ENCODE measurements around the gene CEP76.

The CEP76 gene

DNA sequence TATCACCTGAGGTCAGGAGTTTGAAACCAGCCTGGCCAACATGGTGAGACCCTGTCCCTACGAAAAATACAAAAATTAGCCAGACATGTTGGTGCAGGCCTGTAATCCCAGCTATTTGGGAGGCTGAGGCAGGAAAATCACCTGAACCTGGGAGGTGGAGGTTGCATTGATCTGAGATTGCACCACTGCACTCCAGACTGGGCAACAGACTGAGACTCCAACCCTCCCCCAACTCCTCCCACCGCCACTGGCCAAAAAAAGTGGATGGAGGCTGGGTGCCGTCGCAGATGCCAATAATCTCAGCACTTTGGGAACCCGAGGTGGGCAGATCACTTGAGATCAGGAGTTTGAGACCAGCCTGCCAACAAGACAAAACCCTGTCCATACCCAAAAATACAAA, 34.5 kb downstream of the CEP76 start:
- H3K4me3 ChIP-seq (ENCODE audit: low read length in 2 of 2), result no peak overlapping the region
- no peaks in the 10 kb centered on the region for H3K36me3 ChIP-seq (ENCODE audit: control insufficient read depth in 2 of 2, insufficient read depth in 2 of 2, low read length in 2 of 2)
- H3K9me3 ChIP-seq (ENCODE audit: control insufficient read depth in 2 of 2, low read length in 2 of 2), result no peaks in the 10 kb centered on the region

DNA sequence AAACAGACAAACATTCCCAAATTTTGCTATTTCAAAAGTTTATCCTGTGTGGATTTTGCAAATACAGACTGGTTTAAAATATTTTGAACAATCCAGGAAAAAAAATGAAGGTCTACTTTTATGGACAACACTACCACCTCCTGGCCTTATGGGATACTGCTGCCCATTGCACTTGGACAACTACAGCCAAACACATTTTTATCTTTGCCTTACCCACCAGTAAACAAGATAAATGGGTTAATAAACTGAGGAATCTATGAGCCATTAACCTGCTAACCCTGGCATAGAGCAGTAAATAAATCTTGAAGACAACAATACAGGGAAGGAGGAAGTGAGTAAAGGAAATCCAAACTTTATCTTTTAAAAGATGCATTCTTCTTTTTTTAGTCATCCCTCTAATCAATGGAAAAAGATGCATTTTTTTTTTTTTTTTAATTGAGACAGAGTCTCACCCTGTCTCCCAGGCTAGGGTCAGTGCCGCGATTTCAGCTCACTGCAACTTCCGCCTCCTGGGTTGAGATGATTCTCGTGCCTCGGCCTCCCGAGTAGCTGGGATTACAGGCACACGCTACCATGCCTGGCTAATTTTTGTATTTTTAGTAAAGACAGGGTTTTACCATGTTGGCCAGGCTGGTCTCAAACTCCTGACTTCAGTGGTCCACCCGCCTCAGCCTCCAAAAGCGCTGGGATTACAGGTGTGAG, 42.5 kb downstream of the CEP76 start:
- Histone ChIP-seq H3K27me3 (ENCODE audit: control insufficient read depth in 2 of 2, insufficient read depth in 2 of 2, low read length in 2 of 2) (peaks cover 7 to 10% of the 10 kb centered on the region in 2 donors), H3K36me3 (ENCODE audit: control insufficient read depth in 2 of 2, insufficient read depth in 2 of 2, low read length in 2 of 2) (no peaks in the 10 kb centered on the region), H3K9me3 (ENCODE audit: control insufficient read depth in 2 of 2, low read length in 2 of 2) (no peaks in the 10 kb centered on the region), H3K9ac (ENCODE audit: low read depth in 1 of 2, low read length in 2 of 2) (no peak overlapping the region), H3K27ac (ENCODE audit: low read depth in 2 of 2, low read length in 2 of 2) (no peak overlapping the region), H3K4me3 (ENCODE audit: low read length in 2 of 2) (no peak overlapping the region), H3K4me1 (ENCODE audit: control insufficient read depth in 2 of 2, insufficient read depth in 2 of 2, low read length in 2 of 2) (peaks cover 7 to 11% of the 10 kb centered on the region in 2 donors)

More for the DNA sequence above, 34.5 kb downstream of the CEP76 start:
- Histone ChIP-seq H3K27me3 (ENCODE audit: control insufficient read depth in 2 of 2, insufficient read depth in 2 of 2, low read length in 2 of 2) (no peaks in the 10 kb centered on the region), H3K27ac (ENCODE audit: low read depth in 2 of 2, low read length in 2 of 2) (no peak overlapping the region), H3K4me1 (ENCODE audit: control insufficient read depth in 2 of 2, insufficient read depth in 2 of 2, low read length in 2 of 2) (no peaks in the 10 kb centered on the region), H3K9ac (ENCODE audit: low read depth in 1 of 2, low read length in 2 of 2) (no peak overlapping the region)

DNA sequence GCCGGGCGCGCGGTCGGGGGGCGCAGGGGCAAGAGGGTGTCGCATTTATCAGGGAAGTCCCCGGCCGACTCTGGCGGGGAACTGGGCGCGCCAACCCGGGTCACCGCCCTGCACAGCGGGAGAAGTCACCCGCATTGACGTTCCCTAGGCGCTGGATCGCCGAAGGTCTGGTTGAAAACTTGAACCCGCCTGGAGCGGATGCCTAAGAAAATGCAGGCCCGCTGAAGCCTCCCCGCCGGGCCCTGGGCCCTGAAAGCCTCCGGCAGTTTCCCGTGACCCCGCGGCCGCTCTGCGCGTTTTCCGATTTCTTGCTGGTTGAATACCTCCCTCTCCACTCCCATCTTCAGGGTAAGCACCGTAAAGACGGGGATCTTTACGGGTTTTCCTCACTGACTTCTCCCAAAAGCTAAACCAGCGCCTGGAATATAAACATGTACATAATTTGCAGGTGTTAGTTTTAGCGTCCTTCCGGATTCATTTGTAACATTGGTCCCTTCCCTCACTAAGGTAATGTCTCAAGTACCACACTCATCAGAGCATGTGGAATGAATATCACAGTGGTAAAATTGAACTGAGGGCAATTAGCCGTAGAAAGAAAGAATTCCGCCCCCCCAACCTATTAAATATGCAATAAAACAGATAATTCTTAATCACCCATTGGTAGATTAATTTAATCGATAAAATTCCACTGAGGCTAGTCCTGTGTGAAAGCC, 43.9 kb downstream of the CEP76 start:
- Histone ChIP-seq H3K9ac (ENCODE audit: low read depth in 1 of 2, low read length in 2 of 2) (peak overlapping the region in 1 of 2 donors; percentile 56), H3K27me3 (ENCODE audit: control insufficient read depth in 2 of 2, insufficient read depth in 2 of 2, low read length in 2 of 2) (peaks cover 7 to 10% of the 10 kb centered on the region in 2 donors), H3K4me3 (ENCODE audit: low read length in 2 of 2) (peak overlapping the region; percentile 61 to 72), H3K27ac (ENCODE audit: low read depth in 2 of 2, low read length in 2 of 2) (peak overlapping the region; percentile 61 to 68), H3K4me1 (ENCODE audit: control insufficient read depth in 2 of 2, insufficient read depth in 2 of 2, low read length in 2 of 2) (peaks cover 7 to 11% of the 10 kb centered on the region in 2 donors), H3K36me3 (ENCODE audit: control insufficient read depth in 2 of 2, insufficient read depth in 2 of 2, low read length in 2 of 2) (no peaks in the 10 kb centered on the region), H3K9me3 (ENCODE audit: control insufficient read depth in 2 of 2, low read length in 2 of 2) (no peaks in the 10 kb centered on the region)

DNA sequence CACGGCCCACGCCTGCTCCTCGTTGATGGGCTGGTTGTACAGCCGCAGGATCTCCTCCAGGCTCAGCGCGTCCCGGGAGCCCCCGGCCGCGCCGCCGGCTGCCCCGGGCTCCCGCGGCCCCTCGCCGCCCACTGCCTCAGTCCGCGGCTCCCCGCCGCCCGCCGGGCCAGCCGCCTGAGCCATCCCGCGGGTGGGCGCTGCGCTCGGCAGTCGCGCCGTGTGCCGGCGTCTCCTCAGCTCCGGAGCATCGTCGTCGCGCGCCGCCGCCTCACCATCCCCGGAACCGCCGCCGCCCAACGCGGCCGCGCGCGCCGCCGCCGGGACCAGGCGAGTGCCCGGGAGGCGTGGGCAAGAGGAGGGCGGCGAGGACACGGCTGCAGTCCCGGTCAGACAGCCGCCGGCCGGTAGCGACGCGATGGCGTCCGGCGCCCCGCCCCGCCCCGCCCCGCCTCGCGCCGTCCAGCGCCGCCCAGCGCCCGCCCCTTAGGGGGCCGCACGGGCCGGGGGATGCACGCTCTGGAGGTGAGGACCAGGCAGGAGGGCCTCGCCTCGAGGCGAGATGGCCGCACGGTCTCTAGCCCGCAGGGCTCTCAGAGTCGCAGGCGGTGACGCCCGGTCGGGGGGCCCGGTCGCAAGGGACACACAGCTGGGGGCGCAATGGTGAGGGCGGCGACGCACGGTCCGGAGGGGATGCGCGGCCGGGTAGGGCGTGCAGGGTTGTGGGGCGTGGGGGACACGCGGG, 44.7 kb downstream of the CEP76 start, which contains the start of gene SPIRE1:
SPIRE1 (minus strand) TSS at position 424 of the 742 bp plus-strand sequence; CDS start at position 183, 241 bp downstream.
- Histone ChIP-seq H3K9ac (ENCODE audit: low read depth in 1 of 2, low read length in 2 of 2) (peak within 1 kb of the TSS; percentile 47 to 72), H3K4me3 (ENCODE audit: low read length in 2 of 2) (peak within 1 kb of the TSS; percentile 71 to 72), H3K9me3 (ENCODE audit: control insufficient read depth in 2 of 2, low read length in 2 of 2) (no peaks in the 10 kb centered on the region), H3K27ac (ENCODE audit: low read depth in 2 of 2, low read length in 2 of 2) (peak within 1 kb of the TSS; percentile 68 to 77), H3K36me3 (ENCODE audit: control insufficient read depth in 2 of 2, insufficient read depth in 2 of 2, low read length in 2 of 2) (no peaks in the 10 kb centered on the region), H3K4me1 (ENCODE audit: control insufficient read depth in 2 of 2, insufficient read depth in 2 of 2, low read length in 2 of 2) (peaks cover 7 to 11% of the 10 kb centered on the region in 2 donors), H3K27me3 (ENCODE audit: control insufficient read depth in 2 of 2, insufficient read depth in 2 of 2, low read length in 2 of 2) (peaks cover 7 to 10% of the 10 kb centered on the region in 2 donors)

DNA sequence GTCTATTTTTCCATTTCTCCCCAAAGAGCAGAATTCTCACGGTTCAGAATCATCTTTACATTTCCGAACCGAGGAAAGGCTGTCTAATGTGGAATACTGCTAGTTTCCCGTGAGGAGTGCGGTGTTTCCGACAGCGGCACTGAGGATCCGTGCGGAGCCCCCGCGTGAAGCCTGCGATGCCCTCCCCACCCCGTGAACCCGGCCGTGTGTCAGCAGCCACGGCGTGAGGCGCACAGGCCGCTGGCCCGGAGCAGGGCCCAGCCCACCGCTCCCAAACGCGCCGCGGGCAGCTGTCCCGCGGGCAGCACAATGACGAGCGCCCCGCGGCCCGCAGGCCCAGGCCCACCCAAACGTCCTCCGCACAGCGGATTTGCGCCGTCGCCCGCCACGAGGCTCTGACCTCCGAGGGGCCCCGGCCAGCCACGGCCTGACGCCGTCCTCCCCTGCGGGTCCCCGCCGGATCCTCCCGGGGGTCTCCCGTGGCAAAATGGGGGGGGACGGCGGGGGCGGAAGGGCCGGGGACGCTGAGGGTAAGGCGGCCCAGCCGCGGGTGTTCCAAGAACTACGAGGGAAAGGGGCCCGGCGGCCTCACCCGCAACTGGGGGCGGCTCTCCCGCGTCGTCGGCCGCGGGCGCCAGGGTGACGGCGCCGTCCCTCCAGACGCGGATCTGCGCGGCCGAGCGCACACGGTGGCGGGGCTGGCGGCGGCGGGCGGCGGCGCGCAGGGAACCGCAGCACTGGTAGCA, 45.4 kb downstream of the CEP76 start:
- Histone ChIP-seq H3K9ac (ENCODE audit: low read depth in 1 of 2, low read length in 2 of 2) (peak overlapping the region; percentile 47 to 72), H3K27me3 (ENCODE audit: control insufficient read depth in 2 of 2, insufficient read depth in 2 of 2, low read length in 2 of 2) (peaks cover 7 to 10% of the 10 kb centered on the region in 2 donors), H3K27ac (ENCODE audit: low read depth in 2 of 2, low read length in 2 of 2) (peak overlapping the region; percentile 64 to 77), H3K4me3 (ENCODE audit: low read length in 2 of 2) (peak overlapping the region; percentile 71 to 72), H3K4me1 (ENCODE audit: control insufficient read depth in 2 of 2, insufficient read depth in 2 of 2, low read length in 2 of 2) (peaks cover 7 to 11% of the 10 kb centered on the region in 2 donors), H3K9me3 (ENCODE audit: control insufficient read depth in 2 of 2, low read length in 2 of 2) (no peaks in the 10 kb centered on the region), H3K36me3 (ENCODE audit: control insufficient read depth in 2 of 2, insufficient read depth in 2 of 2, low read length in 2 of 2) (no peaks in the 10 kb centered on the region)

DNA sequence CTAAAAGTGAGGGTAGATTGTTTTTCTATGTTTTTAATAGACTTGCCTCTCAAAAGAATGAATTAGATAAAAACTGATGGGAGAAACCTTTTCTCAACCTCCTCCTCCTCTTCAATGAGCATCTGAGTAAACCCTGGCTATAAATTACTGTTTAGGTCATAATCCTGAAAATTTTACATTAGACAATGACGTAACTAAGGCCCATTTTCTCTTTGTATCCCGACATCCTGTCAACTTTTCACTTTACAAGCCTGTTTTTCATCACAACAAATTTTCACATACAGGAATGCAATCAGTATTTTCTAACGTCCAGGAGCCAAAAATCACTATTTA, 46.0 kb downstream of the CEP76 start:
- H3K36me3 ChIP-seq (ENCODE audit: control insufficient read depth in 2 of 2, insufficient read depth in 2 of 2, low read length in 2 of 2), result no peaks in the 10 kb centered on the region
- H3K4me3 ChIP-seq (ENCODE audit: low read length in 2 of 2), result peak overlapping the region; percentile 71 to 72
- peak overlapping the region; percentile 47 to 72 for H3K9ac ChIP-seq (ENCODE audit: low read depth in 1 of 2, low read length in 2 of 2)
- H3K27ac ChIP-seq (ENCODE audit: low read depth in 2 of 2, low read length in 2 of 2), result peak overlapping the region; percentile 64 to 77
- H3K27me3 ChIP-seq (ENCODE audit: control insufficient read depth in 2 of 2, insufficient read depth in 2 of 2, low read length in 2 of 2), result peaks cover 7 to 10% of the 10 kb centered on the region in 2 donors
- peaks cover 7 to 11% of the 10 kb centered on the region in 2 donors for H3K4me1 ChIP-seq (ENCODE audit: control insufficient read depth in 2 of 2, insufficient read depth in 2 of 2, low read length in 2 of 2)
- H3K9me3 ChIP-seq (ENCODE audit: control insufficient read depth in 2 of 2, low read length in 2 of 2), result no peaks in the 10 kb centered on the region

GRCh38 chr18:12654971-12655370, 47.6 kb downstream of the CEP76 start:
- H3K9ac ChIP-seq (ENCODE audit: low read depth in 1 of 2, low read length in 2 of 2), result no peak overlapping the region
- H3K4me1 ChIP-seq (ENCODE audit: control insufficient read depth in 2 of 2, insufficient read depth in 2 of 2, low read length in 2 of 2), result peaks cover 7 to 11% of the 10 kb centered on the region in 2 donors
- no peak overlapping the region for H3K4me3 ChIP-seq (ENCODE audit: low read length in 2 of 2)
- no peak overlapping the region for H3K27ac ChIP-seq (ENCODE audit: low read depth in 2 of 2, low read length in 2 of 2)
- no peaks in the 10 kb centered on the region for H3K36me3 ChIP-seq (ENCODE audit: control insufficient read depth in 2 of 2, insufficient read depth in 2 of 2, low read length in 2 of 2)
- peaks cover 7 to 10% of the 10 kb centered on the region in 2 donors for H3K27me3 ChIP-seq (ENCODE audit: control insufficient read depth in 2 of 2, insufficient read depth in 2 of 2, low read length in 2 of 2)
- no peaks in the 10 kb centered on the region for H3K9me3 ChIP-seq (ENCODE audit: control insufficient read depth in 2 of 2, low read length in 2 of 2)

DNA sequence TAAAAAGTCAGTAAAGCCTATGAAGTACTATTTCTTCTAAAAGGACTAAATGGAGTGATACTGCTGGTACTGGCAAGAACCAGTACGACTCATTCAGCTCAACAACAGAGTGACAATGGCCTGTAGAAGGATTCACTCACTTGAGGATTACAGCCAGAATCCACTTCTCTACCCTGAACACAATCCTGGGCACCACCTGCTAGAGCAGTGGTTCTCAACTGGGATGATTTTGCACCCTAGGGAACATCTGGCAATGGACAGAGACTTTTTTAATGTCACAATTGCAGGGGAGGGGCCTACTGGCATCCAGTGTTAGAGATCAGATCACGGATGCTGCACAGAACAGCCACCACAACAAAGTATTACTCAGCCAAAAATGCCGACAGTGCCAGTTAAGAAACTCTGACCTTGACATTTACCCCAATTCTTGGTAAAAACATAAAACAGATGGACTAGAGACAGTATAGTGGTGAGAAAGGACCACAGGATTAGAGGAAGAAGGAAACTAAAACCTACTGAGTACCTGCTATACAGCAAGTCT, 49.6 kb downstream of the CEP76 start:
- H3K27me3 ChIP-seq (ENCODE audit: control insufficient read depth in 2 of 2, insufficient read depth in 2 of 2, low read length in 2 of 2), result peaks cover 7 to 10% of the 10 kb centered on the region in 2 donors
- H3K27ac ChIP-seq (ENCODE audit: low read depth in 2 of 2, low read length in 2 of 2), result no peak overlapping the region
- H3K36me3 ChIP-seq (ENCODE audit: control insufficient read depth in 2 of 2, insufficient read depth in 2 of 2, low read length in 2 of 2), result no peaks in the 10 kb centered on the region
- H3K9me3 ChIP-seq (ENCODE audit: control insufficient read depth in 2 of 2, low read length in 2 of 2), result no peaks in the 10 kb centered on the region
- H3K4me3 ChIP-seq (ENCODE audit: low read length in 2 of 2), result no peak overlapping the region
- peaks cover 7 to 8% of the 10 kb centered on the region in 2 donors for H3K4me1 ChIP-seq (ENCODE audit: control insufficient read depth in 2 of 2, insufficient read depth in 2 of 2, low read length in 2 of 2)
- no peak overlapping the region for H3K9ac ChIP-seq (ENCODE audit: low read depth in 1 of 2, low read length in 2 of 2)

GRCh38 chr18:12651651-12652050, 50.9 kb downstream of the CEP76 start:
- H3K9ac ChIP-seq (ENCODE audit: low read depth in 1 of 2, low read length in 2 of 2), result no peak overlapping the region
- H3K9me3 ChIP-seq (ENCODE audit: control insufficient read depth in 2 of 2, low read length in 2 of 2), result no peaks in the 10 kb centered on the region
- H3K36me3 ChIP-seq (ENCODE audit: control insufficient read depth in 2 of 2, insufficient read depth in 2 of 2, low read length in 2 of 2), result no peaks in the 10 kb centered on the region
- no peak overlapping the region for H3K4me3 ChIP-seq (ENCODE audit: low read length in 2 of 2)
- H3K4me1 ChIP-seq (ENCODE audit: control insufficient read depth in 2 of 2, insufficient read depth in 2 of 2, low read length in 2 of 2), result peaks cover 2% of the 10 kb centered on the region in 2 donors
- H3K27ac ChIP-seq (ENCODE audit: low read depth in 2 of 2, low read length in 2 of 2), result no peak overlapping the region
- peaks cover 4 to 8% of the 10 kb centered on the region in 2 donors for H3K27me3 ChIP-seq (ENCODE audit: control insufficient read depth in 2 of 2, insufficient read depth in 2 of 2, low read length in 2 of 2)

Data from mucosa of rectum (tissue), 2 donors.